CD4-positive, alpha-beta T cell treated with Interleukin-15 for 4 hours (primary cell): Measurements from ENCODE around the gene THPO.

Experiments used
- DNase-seq: peaks from one replicate; pipeline ENCODE4 v3.0.0-alpha.2; 2020; ENCODE audit warnings: low spot score

THPO gene

GRCh38 chr3:184384856-184385422 lies 6.9 kb upstream of the THPO start:
- DNase-seq, result no peak

GRCh38 chr3:184384342-184384741 lies 6.3 kb upstream of the THPO start:
- no peak for DNase-seq

- DNase-seq, result no peak
These were observed 5.2 kb upstream of the THPO start for GRCh38 chr3:184383033-184383740.

GRCh38 chr3:184382326-184383032 lies 4.5 kb upstream of the THPO start:
- DNase-seq, result no peak

GRCh38 chr3:184381261-184382224 lies 3.5 kb upstream of the THPO start:
- DNase-seq, result no peak

- DNase-seq, result no peak
These were observed 2.7 kb upstream of the THPO start for GRCh38 chr3:184380627-184381260.

GRCh38 chr3:184380185-184380626 lies 2.2 kb upstream of the THPO start:
- DNase-seq, result no peak

- DNase-seq, result no peak
These were observed 1.6 kb upstream of the THPO start, which contains the start of gene CHRD for GRCh38 chr3:184379358-184380184. CHRD (plus strand) TSS chr3:184380054; CDS start chr3:184380319, 265 bp downstream.

GRCh38 chr3:184378651-184379357 lies 797 bp upstream of the THPO start:
- DNase-seq, result no peak

- no peak for DNase-seq
These were observed 633 bp downstream of the THPO start for GRCh38 chr3:184377374-184377773.

- DNase-seq, result no peak
These were observed 2.1 kb downstream of the THPO start for GRCh38 chr3:184375747-184376461.

GRCh38 chr3:184373422-184373821 lies 4.6 kb downstream of the THPO start:
- DNase-seq, result no peak

- no peak for DNase-seq
These were observed 5.1 kb downstream of the THPO start for GRCh38 chr3:184372911-184373310.

GRCh38 chr3:184372296-184372821 lies 5.6 kb downstream of the THPO start:
- no peak for DNase-seq

GRCh38 chr3:184371570-184372018 lies 6.4 kb downstream of the THPO start:
- peak; percentile 64 for DNase-seq

- no peak for DNase-seq
These were observed 9.3 kb downstream of the THPO start for GRCh38 chr3:184368586-184369183.

- DNase-seq, result no peak
These were observed 9.9 kb downstream of the THPO start for GRCh38 chr3:184368116-184368515.

- no peak for DNase-seq
These were observed 11.3 kb downstream of the THPO start for GRCh38 chr3:184366619-184367289.
